Measurements from ENCODE around the gene SCUBE2. TPM values are rescaled to one million over a fixed set of nuclear protein-coding genes. Genes with fewer than 3 reads are reported as not detected.

Gene SCUBE2
- total and polyA plus RNA-seq, 7 donors: 1.2 to 4.3 (median 1.7) TPM

GRCh38 chr11:9132203-9132878, 40.9 kb upstream of the SCUBE2 start:
- Histone ChIP-seq H3K36me3 (ENCODE audit: insufficient read depth in 1 of 2, low read depth in 1 of 2) (peaks cover 0 to 7% of the 10 kb centered on the region in 2 donors), H3K4me3 (no peak overlapping the region), H3K27ac (no peak overlapping the region), H3K4me1 (peaks cover 6% of the 10 kb centered on the region), H3K27me3 (ENCODE audit: insufficient read depth in 3 of 3, low read length in 2 of 3) (no peaks in the 10 kb centered on the region), H3K9me3 (no peaks in the 10 kb centered on the region)
- no peak for ATAC-seq
- intact Hi-C loops (cut with DNase I): loop anchor here in 1 of 2 donors (10.0 kb wide), 1 partner anchor 218 kb away; the partner anchor contains the start of gene AKIP1
- DNase-seq: no peak
- WGBS, 3 donors: 68 to 90% (median 79%) methylated on average over 5 of the region's 5 CpGs
- TF ChIP-seq CTCF (IDR thresholded peaks at IDR 0.05): no peak

- 69 to 95% (median 89%) methylated on average over 1 of the region's 1 CpG for WGBS, 3 donors
- peaks cover 6% of the 10 kb centered on the region for H3K4me1 ChIP-seq
- peaks cover 0 to 3% of the 10 kb centered on the region in 2 donors for H3K36me3 ChIP-seq (ENCODE audit: insufficient read depth in 1 of 2, low read depth in 1 of 2)
- no peak overlapping the region for H3K27ac ChIP-seq
- DNase-seq: no peak
- no peak for TF ChIP-seq CTCF (IDR thresholded peaks at IDR 0.05)
- no peaks in the 10 kb centered on the region for H3K27me3 ChIP-seq (ENCODE audit: insufficient read depth in 3 of 3, low read length in 2 of 3)
- H3K4me3 ChIP-seq: no peak overlapping the region
- H3K9me3 ChIP-seq: no peaks in the 10 kb centered on the region
- intact Hi-C loops (cut with DNase I): loop anchor here in 1 of 2 donors (10.0 kb wide), 1 partner anchor 215 kb away; the partner anchor contains the start of gene AKIP1
- peak in 1 of 4 donors; percentile 57 for ATAC-seq
Observed at GRCh38 chr11:9130297-9130696, 38.9 kb upstream of the SCUBE2 start.

GRCh38 chr11:9126636-9127035, 35.2 kb upstream of the SCUBE2 start:
- 74 to 80% (median 79%) methylated on average over 2 of the region's 2 CpGs for WGBS, 3 donors
- Histone ChIP-seq H3K9me3 (no peaks in the 10 kb centered on the region), H3K27me3 (ENCODE audit: insufficient read depth in 3 of 3, low read length in 2 of 3) (no peaks in the 10 kb centered on the region), H3K4me3 (no peak overlapping the region), H3K36me3 (ENCODE audit: insufficient read depth in 1 of 2, low read depth in 1 of 2) (no peaks in the 10 kb centered on the region), H3K4me1 (peaks cover 6% of the 10 kb centered on the region), H3K27ac (no peak overlapping the region)
- intact Hi-C loops (cut with DNase I): loop anchor here in 1 of 2 donors (5.0 kb wide), 1 partner anchor 34 kb away; the partner anchor contains the start of gene SCUBE2
- TF ChIP-seq CTCF (IDR thresholded peaks at IDR 0.05): no peak
- DNase-seq (no peak), ATAC-seq (no peak)

- DNase-seq: no peak
- no peak for TF ChIP-seq CTCF (IDR thresholded peaks at IDR 0.05)
- 89 to 96% (median 91%) methylated on average over 2 of the region's 2 CpGs for WGBS, 3 donors
- peaks cover under 1% of the 10 kb centered on the region for H3K4me1 ChIP-seq
- H3K9me3 ChIP-seq: no peaks in the 10 kb centered on the region
- no peak for ATAC-seq
- H3K27ac ChIP-seq: no peak overlapping the region
- H3K4me3 ChIP-seq: no peak overlapping the region
- intact Hi-C loops (cut with DNase I): loop anchor here in 1 of 2 donors (5.0 kb wide), 1 partner anchor 33 kb away; the partner anchor contains the start of gene SCUBE2
- H3K36me3 ChIP-seq (ENCODE audit: insufficient read depth in 1 of 2, low read depth in 1 of 2): no peaks in the 10 kb centered on the region
- H3K27me3 ChIP-seq (ENCODE audit: insufficient read depth in 3 of 3, low read length in 2 of 3): no peaks in the 10 kb centered on the region
Observed at GRCh38 chr11:9125185-9125886, 33.9 kb upstream of the SCUBE2 start.
